Stimulated activated CD8-positive, alpha-beta memory T cell treated with anti-CD3 and anti-CD28 coated beads, Interleukin-4, amount 100 ng/mL, for 24 hours (primary cell): ENCODE data around the gene CFAP157.

Experiments used
- DNase-seq: peaks from one replicate; pipeline ENCODE4 v3.0.0-alpha.2; 2020; ENCODE audit warnings: low read depth

CFAP157 gene

DNA sequence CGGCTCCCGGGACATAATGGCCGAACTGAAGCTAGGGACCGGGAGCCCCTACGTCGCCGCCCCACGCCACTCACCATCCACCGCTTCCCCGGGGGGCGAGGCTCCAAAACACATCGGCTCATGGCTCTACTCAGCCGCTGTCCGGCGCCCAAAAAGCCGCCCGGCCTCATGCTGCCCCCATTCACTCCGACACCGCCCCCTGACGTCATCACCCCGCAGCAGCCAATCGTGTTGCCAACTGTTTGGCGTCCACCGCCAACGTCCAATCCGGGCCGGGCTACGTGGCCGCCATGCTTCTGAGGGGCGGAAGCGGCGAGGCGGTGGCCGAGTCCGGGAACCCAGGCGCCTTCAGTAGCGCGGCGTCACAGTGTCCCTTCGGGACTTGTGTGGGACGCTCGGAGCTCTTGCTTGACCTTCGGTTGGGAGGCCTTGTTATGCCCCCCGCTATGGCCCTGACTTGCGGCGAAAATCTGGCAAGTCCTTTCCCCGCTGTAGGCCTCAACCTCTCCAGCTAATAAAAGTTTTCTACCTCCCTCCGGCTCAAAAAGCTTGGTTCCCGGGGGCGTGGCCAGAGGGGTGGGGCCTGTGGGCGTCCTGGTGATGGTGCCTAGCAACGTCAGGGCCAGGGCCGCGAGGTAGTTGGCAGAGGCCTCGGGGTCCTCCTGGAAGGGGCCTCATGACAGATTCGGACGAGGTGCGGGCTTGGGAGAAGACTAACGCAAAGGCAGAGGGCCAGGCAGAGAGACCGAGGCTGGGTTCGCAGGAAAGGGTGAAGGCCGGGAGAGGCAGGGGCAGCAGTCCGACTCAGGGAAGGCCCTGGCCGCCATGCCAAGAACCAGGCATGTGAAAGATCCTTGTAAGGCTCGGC is 8.9 kb downstream of the CFAP157 start, which contains the start of the genes PTRH1 and TTC16:
Gene PTRH1 (minus strand): TSS at position 194 of the 868 bp plus-strand sequence. CDS start 24 bp downstream, at position 170.
Gene TTC16 (plus strand): TSS at position 610 of the 868 bp plus-strand sequence. CDS start 67 bp downstream, at position 677.
- DNase-seq: peak; percentile 97

DNA sequence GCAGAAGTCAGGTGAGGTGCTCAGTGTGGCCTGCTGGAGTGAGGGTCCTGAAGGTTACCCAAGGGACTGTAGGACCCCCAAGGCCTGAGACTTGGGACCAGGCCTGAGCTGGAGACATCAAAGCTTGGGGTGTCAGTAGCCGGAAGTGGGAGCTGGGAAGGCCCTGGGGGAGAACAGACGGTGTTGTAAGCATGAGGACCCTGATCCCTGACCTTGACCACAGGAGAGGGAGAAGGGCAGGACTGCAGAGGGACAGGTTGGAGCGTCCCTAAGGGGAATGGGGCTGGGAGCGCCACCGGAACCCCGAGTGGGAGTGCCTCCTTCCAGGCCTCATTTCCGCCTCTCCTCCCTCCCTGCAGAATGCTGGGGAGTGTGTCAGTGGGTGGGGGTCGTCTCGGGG is 9.6 kb downstream of the CFAP157 start:
- DNase-seq: no peak

DNA sequence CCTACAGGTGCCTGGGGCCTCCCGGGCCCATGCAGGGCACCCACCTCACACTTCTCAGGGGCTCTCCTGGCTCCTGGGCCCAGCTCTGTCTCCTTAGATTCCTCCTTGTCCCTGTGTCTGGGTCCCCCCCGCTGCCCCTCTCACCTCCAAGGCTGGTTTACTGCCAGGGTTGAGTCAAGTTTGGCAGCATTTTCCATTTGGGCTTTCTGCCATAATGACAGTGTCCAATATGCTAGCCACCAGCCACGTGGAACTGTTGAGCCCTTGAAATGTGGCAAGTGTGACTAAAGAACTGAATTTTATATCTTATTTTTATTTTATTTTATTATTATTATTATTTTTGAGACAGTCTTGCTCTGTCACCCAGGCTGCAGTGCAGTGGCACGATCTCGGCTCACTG is 11.0 kb downstream of the CFAP157 start:
- no peak for DNase-seq

DNA sequence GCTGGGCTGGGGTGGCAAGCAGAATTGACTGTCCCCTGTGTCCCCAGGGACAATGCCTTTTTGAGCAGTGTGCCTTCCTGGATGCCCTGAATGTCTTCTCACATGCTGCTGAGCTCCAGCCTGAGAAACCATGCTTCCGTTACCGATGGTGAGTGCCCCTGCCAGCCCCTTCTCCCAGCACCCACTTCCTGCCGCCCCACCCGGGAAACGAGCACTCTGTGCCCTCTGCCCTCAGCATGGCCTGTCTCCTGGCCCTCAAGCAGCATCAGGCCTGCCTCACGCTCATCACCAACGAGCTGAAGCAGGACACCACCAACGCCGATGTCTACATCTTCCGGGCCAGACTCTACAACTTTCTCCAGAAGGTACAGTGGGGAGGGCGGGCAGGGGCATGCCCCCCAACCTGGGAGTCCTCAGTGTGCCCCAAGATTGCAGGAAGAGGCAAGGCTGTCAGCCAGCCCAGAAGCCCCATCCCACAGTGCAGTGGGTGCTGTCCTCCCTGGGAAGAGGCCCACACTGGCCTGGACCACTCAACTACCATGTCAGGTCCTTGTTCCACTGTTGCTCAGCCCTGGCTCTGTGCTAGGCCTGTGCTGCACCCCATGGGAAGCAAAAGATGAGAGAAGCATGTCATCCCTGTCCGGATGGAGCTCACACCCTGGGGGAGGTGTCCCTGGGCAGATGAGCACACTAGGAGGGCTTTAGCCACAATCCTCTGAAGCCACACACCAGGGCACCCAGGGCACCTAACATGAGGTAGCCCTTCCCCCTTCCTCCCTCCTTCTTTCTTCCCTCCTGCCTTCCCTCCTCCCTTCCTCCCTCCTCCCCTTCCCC is 13.5 kb downstream of the CFAP157 start:
- no peak for DNase-seq

DNA sequence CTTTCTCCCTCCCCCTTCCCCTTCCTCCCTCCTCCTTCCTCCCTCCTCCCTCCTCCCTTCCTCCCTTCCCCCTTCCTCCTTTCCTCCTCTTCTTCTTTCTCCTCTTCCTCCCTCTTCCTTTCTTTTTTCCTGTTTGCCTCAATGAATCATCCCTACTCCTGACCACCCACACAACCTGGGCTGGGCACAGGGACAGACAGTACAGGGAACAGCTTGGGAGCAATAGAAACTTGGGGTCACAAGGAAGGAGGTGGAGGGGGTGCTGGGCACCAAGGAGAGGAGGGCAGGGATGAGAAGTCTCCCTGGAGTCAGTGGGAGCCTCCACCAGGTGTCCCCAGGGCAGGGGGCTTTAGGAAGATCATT is 14.1 kb downstream of the CFAP157 start:
- DNase-seq: no peak

DNA sequence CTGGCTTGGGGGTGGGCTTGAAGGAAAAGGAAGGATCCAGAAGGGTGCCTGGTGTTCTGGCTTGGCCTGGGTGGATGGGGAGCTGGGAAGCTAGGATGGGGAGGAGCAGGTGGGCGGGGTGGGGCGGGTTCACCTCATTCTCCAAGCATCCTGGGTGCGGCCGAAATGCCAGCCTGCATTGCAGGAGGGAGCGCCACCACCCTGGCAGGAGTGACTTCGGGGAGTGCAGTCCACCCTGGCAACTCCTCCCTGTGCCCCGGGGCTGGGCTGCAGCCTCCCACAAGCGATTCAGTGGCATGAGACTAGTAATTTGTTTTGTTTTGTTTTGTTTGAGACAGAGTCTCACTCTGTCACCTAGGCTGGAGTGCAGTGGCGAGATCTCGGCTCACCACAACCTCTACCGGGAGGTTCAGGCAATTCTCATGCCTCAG is 14.6 kb downstream of the CFAP157 start:
- DNase-seq: no peak

DNA sequence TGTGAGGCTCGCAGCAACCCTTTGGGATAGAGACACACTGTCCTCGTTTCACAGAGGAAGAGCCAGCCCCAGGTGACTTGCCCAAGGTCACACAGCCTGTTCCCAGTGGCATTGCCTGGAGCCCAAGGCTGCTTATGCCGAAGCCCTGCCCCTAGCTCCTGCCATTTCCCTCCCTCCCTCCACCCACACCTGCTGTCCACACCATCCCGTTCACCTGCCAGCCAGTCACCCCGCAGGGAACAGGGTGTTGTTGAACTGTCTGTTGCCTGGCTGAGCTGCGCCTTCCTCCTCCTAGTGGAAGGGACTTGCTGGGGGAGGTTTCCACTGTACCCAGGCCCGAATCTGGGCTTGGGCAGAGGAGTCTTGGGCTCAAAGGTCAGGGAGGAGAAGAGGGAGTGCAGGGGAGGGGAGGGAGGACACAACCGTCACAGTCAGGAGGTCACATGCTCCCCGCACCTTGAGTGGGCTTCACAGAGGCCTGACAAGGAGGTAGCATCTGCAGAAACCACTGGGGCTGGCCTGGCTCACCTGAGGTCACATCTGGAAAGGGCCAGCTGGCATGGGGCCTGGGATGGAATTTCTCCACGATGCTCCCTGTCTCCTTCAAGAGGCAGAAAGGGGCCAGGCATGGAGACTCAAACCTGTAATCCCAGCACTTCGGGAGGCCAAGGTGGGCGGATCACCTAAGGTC is 15.4 kb downstream of the CFAP157 start:
- no peak for DNase-seq

DNA sequence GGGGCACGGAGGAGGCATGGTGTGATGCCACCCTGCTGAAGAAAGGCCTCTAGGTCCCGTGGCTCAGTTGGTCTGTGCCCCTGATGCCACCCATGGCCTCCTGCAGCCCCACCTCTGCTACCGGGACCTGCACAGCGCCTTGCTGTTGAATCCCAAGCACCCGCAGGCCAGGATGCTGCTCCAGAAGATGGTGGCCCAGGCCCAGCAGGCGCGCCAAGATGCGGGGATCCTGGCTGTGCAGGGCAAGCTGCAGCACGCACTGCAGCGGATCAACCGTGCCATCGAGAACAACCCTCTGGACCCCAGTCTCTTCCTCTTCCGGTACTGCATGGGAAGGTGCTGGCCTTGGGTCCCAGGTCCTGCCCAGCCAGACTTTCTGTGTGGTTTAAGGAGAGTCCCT is 16.2 kb downstream of the CFAP157 start:
- no peak for DNase-seq

DNA sequence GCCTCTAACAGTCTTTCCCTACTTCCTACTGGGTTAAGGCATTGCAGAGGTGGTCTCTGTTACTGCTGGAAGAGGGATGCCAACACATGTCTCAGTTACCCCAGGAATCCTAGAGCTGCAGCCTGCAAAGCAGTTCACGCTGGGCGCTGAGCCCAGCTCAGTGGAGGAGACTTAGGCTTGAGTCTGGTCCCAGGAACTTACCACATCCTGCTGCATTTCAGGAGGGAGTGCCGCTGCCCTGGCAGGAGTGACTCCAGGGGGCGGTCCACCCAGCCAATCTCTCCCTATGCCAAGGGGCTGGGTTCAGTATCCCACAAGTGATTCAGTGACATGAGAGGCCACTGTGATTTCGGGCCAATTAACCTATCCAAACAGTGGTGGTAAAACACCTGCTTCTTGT is 16.7 kb downstream of the CFAP157 start:
- no peak for DNase-seq

DNA sequence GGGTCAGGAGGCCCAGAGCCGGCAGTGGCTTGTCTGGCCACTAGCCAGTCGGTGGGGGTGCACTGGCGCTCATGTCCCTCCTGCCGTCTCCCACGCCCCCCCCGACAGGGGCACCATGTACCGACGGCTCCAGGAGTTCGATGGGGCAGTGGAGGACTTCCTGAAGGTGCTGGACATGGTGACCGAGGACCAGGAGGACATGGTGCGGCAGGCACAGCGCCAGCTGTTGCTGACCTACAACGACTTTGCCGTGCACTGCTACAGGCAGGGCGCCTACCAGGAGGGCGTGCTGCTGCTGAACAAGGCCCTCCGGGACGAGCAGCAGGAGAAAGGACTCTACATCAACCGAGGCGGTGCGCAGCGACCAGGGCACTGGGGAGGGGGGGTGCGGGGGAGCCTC is 17.2 kb downstream of the CFAP157 start:
- no peak for DNase-seq

DNA sequence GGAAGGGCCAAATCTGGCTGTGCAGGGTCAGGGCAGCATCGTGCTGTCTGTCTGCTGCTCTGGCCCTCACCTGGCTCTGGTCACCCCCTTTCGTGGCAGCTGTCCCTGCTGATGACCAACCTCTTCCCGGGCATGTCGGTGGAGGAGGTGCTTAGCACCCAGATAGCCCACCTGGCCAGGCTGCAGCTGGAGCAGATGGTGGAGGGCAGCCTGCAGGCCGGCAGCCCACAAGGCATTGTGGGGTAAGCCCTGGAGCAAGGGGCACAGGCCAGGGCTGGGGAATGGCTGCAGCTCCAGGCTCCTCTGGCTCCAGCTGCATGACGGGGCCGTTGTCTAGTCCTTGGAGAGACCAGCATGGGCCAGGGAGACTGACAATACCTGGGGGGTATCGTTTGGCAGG is 20.1 kb downstream of the CFAP157 start:
- no peak for DNase-seq

DNA sequence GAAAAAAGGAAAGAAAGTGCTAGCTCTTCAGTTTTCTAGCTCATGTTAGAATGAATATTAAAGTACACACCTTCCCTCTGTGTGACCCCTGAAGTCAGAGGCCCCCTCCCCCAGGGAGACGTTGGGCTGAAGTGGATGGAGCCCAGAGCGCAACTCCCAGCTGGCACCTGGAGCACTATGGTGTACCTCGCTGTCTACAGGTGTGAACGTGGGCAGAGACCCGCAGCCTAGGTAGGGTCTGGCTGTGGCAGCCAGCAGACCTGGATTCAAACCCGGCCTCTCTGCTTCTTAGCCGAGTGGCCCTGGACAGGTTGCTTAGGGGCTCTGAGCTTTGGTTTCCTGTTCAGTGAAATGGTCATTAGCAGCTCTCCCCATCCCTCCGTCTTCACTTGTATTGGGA is 22.0 kb downstream of the CFAP157 start:
- DNase-seq: no peak

DNA sequence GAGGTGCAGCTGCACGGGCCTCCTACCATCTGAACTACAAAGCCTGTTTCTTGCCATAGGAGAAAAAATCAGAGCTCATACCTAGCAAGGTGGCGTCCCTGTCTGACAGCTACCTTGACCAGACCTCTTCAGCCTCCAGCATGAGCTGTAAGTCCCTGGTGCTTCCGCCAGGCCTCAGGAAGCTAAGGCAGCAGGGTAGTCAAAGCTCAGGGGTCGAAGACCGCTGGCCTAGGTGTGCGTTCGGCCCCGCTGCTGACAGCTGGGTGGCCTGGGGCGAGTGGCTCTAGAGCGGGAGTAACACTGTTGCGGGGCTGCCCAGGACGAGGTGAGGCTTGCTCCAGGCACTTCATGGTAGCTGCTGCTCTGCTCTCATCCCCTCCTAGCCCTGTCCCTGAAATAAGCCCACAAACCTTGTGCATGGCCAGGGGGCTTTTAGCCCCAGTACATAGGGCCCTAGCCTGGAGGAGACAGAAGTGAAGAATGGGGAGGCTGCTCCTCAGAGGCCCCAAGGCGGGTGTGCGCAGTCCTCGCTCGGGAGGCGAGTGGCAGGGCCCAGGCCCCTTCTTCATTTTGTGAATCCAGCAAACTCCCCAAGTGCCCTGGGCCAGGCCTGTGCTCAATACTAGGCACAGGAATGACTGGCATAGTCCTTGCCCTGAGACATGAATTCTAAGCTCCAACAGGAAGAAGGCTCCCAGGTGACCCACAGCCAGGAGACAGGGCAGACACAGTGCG is 22.9 kb downstream of the CFAP157 start:
- DNase-seq: no peak

DNA sequence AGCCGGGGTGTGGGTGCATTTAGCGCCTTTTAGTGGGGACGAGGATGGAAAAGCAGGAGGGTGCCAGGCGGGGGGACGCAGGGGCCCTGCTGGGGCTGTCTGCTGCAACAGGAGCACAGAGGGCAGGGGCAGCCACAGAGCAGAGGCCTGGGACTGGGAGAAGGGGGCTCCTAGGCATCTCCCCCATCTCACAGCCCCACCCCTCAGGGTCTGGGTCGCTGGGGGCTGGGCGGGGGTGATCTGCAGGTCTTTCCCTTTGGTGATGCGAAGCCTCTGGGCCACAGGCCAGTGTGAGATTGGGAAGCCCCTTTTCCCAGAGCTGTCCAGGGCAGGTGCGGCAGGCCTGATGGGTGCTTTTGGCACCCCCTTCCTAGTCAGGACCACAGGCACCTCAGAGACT is 23.5 kb downstream of the CFAP157 start:
- no peak for DNase-seq

DNA sequence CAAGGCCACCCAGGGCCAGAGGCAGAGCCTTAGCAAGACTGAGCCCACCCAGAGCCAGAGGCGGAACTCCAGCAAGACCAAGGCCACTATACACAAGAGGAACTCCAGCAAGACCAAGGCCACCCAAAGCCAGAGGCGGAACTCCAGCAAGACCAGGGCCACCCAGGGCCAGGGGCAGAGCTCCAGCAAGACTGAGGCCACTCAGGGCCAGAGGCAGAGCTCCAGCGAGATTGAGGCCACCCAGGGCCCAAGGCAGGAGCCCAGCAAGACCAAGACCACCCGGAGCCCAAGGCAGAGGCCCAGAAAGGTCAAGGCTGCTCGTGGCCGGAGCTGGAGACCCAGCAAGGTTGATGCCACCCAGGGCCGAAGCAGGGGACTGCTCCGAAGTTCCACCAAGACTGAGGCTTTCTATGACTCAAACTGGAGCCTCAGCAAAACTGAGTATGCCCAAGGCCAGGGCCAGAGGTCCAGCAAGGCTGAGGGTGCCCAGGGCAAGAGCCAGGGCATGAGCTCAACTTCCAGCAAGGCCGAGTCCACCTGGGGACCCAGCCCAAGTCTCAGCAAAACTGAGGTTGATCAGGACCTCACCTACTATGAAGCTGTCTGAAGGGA is 24.1 kb downstream of the CFAP157 start:
- no peak for DNase-seq

DNA sequence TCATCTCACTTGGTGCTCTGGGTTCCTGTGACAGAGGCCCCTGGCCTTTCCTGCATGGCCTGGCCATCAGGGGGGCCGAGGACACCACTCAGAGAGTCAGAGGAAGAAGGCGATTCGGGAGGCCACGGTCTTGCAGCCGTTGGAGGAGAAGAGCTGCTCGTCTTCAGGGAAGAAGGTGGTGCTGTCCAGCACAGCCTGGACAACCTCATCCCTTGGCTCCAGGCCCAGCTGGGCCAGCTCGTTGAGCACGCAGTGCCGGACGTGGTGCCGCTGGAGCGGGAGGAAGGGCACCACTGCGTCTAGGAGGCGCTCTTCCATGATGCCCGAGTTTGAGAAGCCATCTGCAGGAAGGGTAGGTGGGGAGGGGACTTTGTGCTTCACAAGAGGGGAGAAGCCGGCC is 25.1 kb downstream of the CFAP157 start:
- DNase-seq: no peak

DNA sequence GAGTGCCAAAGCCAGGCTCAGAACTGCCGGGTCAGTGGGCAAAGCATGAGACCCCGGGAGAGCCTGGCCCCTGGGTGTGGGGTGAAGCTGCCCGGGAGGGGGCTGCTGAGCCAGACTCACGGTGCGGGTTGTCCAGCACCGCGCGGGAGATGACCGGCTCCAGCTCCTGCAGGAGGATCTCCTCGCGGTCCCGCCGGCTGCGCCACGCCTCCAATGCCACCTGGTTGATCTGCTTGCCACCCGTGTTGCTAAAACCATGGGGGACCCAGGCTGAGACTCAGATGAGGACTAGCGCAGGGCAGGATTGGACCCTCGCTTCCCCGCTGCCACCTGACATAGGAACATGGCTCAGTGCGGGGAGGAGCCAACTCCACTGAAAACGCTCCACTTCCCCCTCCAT is 25.7 kb downstream of the CFAP157 start:
- DNase-seq: no peak

DNA sequence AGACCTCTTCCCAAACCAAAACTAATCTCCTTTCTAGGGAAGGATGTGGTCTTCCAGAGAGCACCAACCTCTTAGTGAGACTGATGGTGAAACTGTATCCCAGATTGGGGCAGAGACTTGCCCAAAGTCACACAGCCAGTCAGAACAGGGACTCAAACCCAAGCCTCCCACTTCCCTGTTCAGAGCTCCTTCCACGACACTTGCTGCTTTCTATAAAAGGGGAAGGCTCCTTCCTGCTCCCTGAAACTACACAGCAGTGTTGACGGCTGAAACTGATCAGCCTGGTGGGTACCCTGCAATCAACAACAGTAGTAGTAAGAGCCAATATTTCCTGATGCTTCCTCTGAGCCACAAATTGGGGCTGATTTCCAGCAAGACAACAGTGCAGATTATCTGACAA is 26.8 kb downstream of the CFAP157 start:
- no peak for DNase-seq

DNA sequence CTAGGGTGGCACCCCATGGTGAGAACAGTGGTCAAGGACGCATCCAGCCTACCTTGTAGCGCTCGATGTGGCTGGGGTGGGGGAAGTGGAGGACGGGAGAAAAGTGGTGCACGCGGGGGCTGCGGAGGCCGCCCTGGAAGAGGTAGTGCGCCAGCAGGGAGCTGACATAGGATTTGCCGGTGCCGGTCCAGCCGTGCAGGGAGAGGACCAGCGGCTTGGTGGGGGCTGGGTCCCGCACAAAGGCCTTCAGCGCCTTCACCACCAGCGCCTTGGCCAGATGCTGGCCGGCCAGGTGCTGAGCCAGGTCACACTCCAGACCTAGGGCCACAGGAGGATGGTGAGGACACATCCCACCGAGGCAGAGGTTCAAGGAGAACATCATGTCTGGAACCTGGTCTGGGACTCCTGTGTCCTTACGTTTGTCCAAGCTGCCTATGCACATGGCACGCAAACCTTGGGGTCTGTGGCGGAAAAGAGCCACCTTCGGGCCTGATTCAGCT is 27.5 kb downstream of the CFAP157 start:
- no peak for DNase-seq

DNA sequence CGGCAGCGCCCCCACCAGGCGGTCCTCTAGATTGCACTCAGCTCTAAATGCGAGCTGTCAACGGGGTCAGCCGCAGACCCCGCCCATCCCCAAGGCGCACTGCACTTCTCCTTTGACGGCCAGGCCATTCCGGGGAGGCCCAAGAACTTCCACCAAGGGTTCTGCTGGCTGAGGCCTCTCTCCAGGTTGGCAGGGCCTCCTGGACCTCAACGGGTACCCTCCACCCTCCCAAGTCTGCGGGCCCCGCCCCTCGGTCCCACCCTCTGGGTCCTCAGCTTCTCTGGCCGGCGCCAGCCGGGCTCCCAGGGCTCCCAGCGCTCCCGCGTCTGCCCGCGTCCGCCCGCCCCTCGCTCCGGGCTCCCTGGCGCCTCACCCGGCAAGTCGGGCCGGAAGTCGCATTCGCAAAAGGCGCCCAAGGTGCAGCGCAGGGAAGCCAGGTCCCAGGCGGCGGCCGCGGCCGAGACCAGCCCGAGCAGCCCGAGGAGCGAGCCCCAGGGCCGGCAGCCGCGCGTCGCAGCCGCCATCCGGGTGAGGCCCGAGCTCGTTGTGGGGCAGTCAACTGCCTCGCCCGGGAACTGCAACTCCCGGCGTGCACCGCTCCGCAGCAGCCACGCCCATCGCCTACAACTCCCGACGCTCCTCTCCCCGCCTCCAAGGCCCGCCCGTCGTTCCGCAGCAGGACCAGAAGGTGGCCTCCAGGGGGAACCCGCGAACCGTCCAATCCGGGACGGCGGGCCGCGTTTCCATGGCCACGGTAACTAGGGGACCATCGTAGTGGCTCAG is 28.1 kb downstream of the CFAP157 start, which contains the start of gene TOR2A:
Gene TOR2A (minus strand): TSS at position 548 of the 783 bp plus-strand sequence. CDS start 24 bp downstream, at position 524.
- DNase-seq: peak; percentile 97
